ENCODE results near the gene SC5D. TPM values are rescaled to one million over a fixed set of nuclear protein-coding genes. Genes with fewer than 3 reads are reported as not detected.

The SC5D gene
- total RNA-seq, 1 experiment from 2014 or later, result 25.9 TPM

DNA sequence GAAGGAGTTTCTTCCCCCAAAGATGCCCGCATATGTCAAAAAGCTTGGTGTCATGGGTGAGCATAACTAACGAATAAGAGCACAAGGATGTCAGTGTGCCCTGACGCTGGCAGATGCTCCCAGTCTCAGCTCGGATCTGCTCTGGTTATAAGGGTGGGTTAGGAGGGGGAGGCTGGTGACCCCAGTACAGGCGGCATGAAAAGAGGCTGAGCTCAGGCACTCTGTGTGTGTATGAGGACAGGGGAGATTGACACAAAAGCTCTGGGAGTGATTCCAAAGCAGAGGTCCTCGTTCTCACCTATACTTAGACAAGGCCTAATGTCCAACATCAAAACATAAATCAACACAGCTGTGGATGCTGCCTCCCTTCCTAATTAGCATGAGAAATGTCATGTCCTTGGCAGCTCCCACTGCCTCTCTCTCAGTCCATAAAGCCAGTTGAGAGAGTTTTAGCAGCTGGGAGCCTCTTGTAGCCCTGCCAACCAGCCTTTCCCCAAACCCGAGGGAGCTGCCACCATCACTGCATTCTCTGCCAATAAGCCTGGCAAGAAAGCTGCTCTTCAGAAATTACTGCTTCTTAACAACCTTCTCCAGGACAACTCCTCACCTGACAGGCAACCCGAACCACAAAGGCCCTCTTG is 59.8 kb downstream of the SC5D start:
- H3K36me3 Mint-ChIP-seq (ENCODE audit: insufficient read depth, unreplicated experiment), result no peaks in the 10 kb centered on the region
- intact Hi-C loops (cut with micrococcal nuclease), result no loop called here
- DNase-seq (ENCODE audit: unreplicated experiment), result no peak
- H3K27me3 Mint-ChIP-seq (ENCODE audit: insufficient read depth, unreplicated experiment), result peaks cover 32% of the 10 kb centered on the region
- H3K9me3 Mint-ChIP-seq (ENCODE audit: unreplicated experiment), result no peaks in the 10 kb centered on the region
- H3K4me3 Mint-ChIP-seq (ENCODE audit: unreplicated experiment), result no peak overlapping the region
- CTCF ChIA-PET, result interaction anchor here (0.5 kb wide), 1 partner anchor 60 kb away, joined by 3 read pairs; no protein-coding TSS in a partner anchor
- peaks cover 11% of the 10 kb centered on the region for H3K4me1 Mint-ChIP-seq (ENCODE audit: insufficient read depth, unreplicated experiment)
- POLR2A ChIA-PET, result no interaction called here
- TF ChIP-seq, protein P1, sequence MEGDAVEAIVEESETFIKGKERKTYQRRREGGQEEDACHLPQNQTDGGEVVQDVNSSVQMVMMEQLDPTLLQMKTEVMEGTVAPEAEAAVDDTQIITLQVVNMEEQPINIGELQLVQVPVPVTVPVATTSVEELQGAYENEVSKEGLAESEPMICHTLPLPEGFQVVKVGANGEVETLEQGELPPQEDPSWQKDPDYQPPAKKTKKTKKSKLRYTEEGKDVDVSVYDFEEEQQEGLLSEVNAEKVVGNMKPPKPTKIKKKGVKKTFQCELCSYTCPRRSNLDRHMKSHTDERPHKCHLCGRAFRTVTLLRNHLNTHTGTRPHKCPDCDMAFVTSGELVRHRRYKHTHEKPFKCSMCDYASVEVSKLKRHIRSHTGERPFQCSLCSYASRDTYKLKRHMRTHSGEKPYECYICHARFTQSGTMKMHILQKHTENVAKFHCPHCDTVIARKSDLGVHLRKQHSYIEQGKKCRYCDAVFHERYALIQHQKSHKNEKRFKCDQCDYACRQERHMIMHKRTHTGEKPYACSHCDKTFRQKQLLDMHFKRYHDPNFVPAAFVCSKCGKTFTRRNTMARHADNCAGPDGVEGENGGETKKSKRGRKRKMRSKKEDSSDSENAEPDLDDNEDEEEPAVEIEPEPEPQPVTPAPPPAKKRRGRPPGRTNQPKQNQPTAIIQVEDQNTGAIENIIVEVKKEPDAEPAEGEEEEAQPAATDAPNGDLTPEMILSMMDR (IDR thresholded peaks at IDR 0.05; ENCODE audit: unreplicated experiment), result no peak
- no peak overlapping the region for H3K27ac Mint-ChIP-seq (ENCODE audit: low read depth, unreplicated experiment)
- no TSS peak for BruUV-seq (replicated peaks)

DNA sequence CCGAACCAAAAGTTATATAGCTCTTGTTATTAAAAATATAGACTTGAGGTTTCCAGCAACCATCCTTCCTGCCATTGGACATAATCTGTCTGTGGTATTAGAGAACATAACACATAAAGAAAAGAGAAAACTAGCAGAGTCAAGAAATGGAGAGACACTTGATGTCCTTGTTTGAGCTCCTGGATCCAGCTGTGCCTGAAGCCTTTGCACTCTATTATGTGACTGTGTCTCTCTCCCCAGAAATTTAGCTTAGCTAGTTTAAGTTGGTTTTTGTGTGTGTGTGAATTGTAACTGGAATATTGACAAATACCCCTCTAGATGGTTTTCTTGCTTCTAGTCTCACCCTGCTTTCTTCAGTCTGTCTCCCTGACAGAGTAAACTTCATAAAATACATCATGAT is 61.6 kb downstream of the SC5D start:
- Mint-ChIP-seq H3K4me3 (ENCODE audit: unreplicated experiment) (no peak overlapping the region), H3K4me1 (ENCODE audit: insufficient read depth, unreplicated experiment) (peaks cover 25% of the 10 kb centered on the region), H3K36me3 (ENCODE audit: insufficient read depth, unreplicated experiment) (no peaks in the 10 kb centered on the region), H3K27ac (ENCODE audit: low read depth, unreplicated experiment) (no peak overlapping the region), H3K27me3 (ENCODE audit: insufficient read depth, unreplicated experiment) (peaks cover 21% of the 10 kb centered on the region), H3K9me3 (ENCODE audit: unreplicated experiment) (no peaks in the 10 kb centered on the region)
- TF ChIP-seq, protein P1 (IDR thresholded peaks at IDR 0.05; ENCODE audit: unreplicated experiment), result no peak
- ChIA-PET CTCF (interaction anchor here (0.8 to 0.9 kb wide), 2 partner anchors 36 to 39 kb away, joined by 3 read pairs; no protein-coding TSS in a partner anchor), POLR2A (interaction anchor here (1.2 kb wide), 1 partner anchor 13 kb away, joined by 3 read pairs; no protein-coding TSS in a partner anchor)
- intact Hi-C loops (cut with micrococcal nuclease), result no loop called here
- no peak for DNase-seq (ENCODE audit: unreplicated experiment)
- no TSS peak for BruUV-seq (replicated peaks)

DNA sequence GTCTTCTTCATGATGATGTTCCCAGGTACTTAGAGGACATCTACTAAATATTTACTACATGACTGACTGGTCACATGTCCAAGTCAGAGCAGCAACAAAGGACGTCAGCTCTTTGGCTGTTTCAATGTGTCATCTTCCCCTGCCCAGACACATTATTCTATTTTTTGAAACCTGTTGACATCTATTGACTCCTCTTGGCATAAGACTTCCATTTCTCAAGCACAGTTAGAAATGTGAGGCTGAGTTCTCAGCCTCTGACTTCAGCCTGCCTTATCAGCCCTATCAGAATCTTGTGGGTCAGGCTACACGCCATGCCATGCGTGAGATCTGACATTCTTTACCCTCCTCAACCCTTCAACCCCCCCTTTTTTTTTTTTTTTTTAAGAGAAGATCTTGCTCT is 63.8 kb downstream of the SC5D start:
- no peak overlapping the region for H3K27ac Mint-ChIP-seq (ENCODE audit: low read depth, unreplicated experiment)
- ChIA-PET POLR2A (interaction anchor here (0.6 kb wide), 1 partner anchor 277 kb away, joined by 3 read pairs; no protein-coding TSS in a partner anchor), CTCF (interaction anchor here (0.6 kb wide), 1 partner anchor 38 kb away, joined by 4 read pairs; no protein-coding TSS in a partner anchor)
- H3K27me3 Mint-ChIP-seq (ENCODE audit: insufficient read depth, unreplicated experiment), result peaks cover 21% of the 10 kb centered on the region
- no peak overlapping the region for H3K4me3 Mint-ChIP-seq (ENCODE audit: unreplicated experiment)
- no peaks in the 10 kb centered on the region for H3K9me3 Mint-ChIP-seq (ENCODE audit: unreplicated experiment)
- no peaks in the 10 kb centered on the region for H3K36me3 Mint-ChIP-seq (ENCODE audit: insufficient read depth, unreplicated experiment)
- peaks cover 28% of the 10 kb centered on the region for H3K4me1 Mint-ChIP-seq (ENCODE audit: insufficient read depth, unreplicated experiment)
- BruUV-seq (replicated peaks), result no TSS peak
- TF ChIP-seq, protein P1 (IDR thresholded peaks at IDR 0.05; ENCODE audit: unreplicated experiment), result no peak
- DNase-seq (ENCODE audit: unreplicated experiment), result peak; percentile 9
- intact Hi-C loops (cut with micrococcal nuclease), result no loop called here

Other genes with a start within 250 kb of the SC5D start
- 0.27 and 0.30 TPM in 2 replicates for gene TECTA, start 191.5 kb upstream of the SC5D start, total RNA-seq (2022)
- 5.9 and 6.2 TPM in 2 replicates for gene SORL1, start 159.5 kb downstream of the SC5D start, total RNA-seq (2022)